Activated naive CD4-positive, alpha-beta T cell treated with anti-CD3 and anti-CD28 coated beads for 36 hours (primary cell): ENCODE results near the gene ZNF208. TPM values are rescaled to one million over a fixed set of nuclear protein-coding genes. Genes with fewer than 3 reads are reported as not detected.

Experiments
- total RNA-seq, 2 experiments: library from RNA; stranded (reverse); gene quantifications; one replicate each; pipeline ENCODE4 v1.2.3, GENCODE V29; 2021

The ZNF208 gene
- total RNA-seq, 2 experiments from 2014 or later: 0.96 to 1.7 TPM

Other genes starting within 250 kb of the ZNF208 start
- gene ZNF100, start 243.4 kb downstream of the ZNF208 start, total RNA-seq: 10 to 100 TPM; 19.3 to 22.7 TPM
- 10 to 100 TPM; 25.8 to 27.8 TPM for gene ZNF43, start 174.8 kb downstream of the ZNF208 start, total RNA-seq
- gene ZNF257, start 41.5 kb upstream of the ZNF208 start, total RNA-seq: 10 to 100 TPM; 10.2 to 14.5 TPM
- not detected for gene ZNF676, start 186.0 kb upstream of the ZNF208 start, total RNA-seq